NCI-H146 (cell line): Measurements from ENCODE around the gene STAC2.
"Not testable (repeated sequence)": the region's sequence is repeated elsewhere in the genome, so short reads cannot be mapped to it uniquely, and the experiment has no call there.

Experiments
- DNase-seq: peaks from one replicate; lab custom pipeline; 2025; lab: John Stamatoyannopoulos, UW

Gene STAC2

GRCh38 chr17:39186481-39187002 lies 39.2 kb downstream of the STAC2 start:
- DNase-seq: no peak

- DNase-seq: no peak
Observed at GRCh38 chr17:39183720-39184119, 42.0 kb downstream of the STAC2 start.

GRCh38 chr17:39183045-39183444 lies 42.7 kb downstream of the STAC2 start:
- no peak for DNase-seq

- DNase-seq: no peak
Observed at GRCh38 chr17:39181303-39181702, 44.4 kb downstream of the STAC2 start.

GRCh38 chr17:39178536-39178935 lies 47.2 kb downstream of the STAC2 start:
- no peak for DNase-seq

- DNase-seq: no peak
Observed at GRCh38 chr17:39177256-39177655, 48.5 kb downstream of the STAC2 start.

- DNase-seq: no peak
Observed at GRCh38 chr17:39175695-39176093, 50.1 kb downstream of the STAC2 start.

- peak; percentile 54 for DNase-seq
Observed at GRCh38 chr17:39174920-39175694, 50.6 kb downstream of the STAC2 start.

GRCh38 chr17:39173526-39174274 lies 52.0 kb downstream of the STAC2 start:
- DNase-seq: no peak

GRCh38 chr17:39173080-39173479 lies 52.7 kb downstream of the STAC2 start:
- no peak for DNase-seq

GRCh38 chr17:39171933-39172332 lies 53.8 kb downstream of the STAC2 start:
- DNase-seq: no peak

GRCh38 chr17:39170558-39170957 lies 55.2 kb downstream of the STAC2 start:
- DNase-seq: no peak

GRCh38 chr17:39170109-39170508 lies 55.6 kb downstream of the STAC2 start:
- DNase-seq: no peak

GRCh38 chr17:39169518-39169917 lies 56.2 kb downstream of the STAC2 start:
- no peak for DNase-seq

- DNase-seq: no peak
Observed at GRCh38 chr17:39169101-39169500, 56.6 kb downstream of the STAC2 start.

GRCh38 chr17:39168503-39168902 lies 57.2 kb downstream of the STAC2 start:
- not testable (repeated sequence) for DNase-seq

GRCh38 chr17:39167476-39167875 lies 58.3 kb downstream of the STAC2 start:
- no peak for DNase-seq

GRCh38 chr17:39166437-39167335 lies 59.1 kb downstream of the STAC2 start:
- DNase-seq: peak; percentile 16

- DNase-seq: no peak
Observed at GRCh38 chr17:39165841-39166349, 59.9 kb downstream of the STAC2 start, which contains the start of gene ARL5C. Gene ARL5C (minus strand): TSS chr17:39166161. CDS start chr17:39165760, 401 bp downstream.

- no peak for DNase-seq
Observed at GRCh38 chr17:39165178-39165840, 60.4 kb downstream of the STAC2 start.

GRCh38 chr17:39164675-39165143 lies 61.0 kb downstream of the STAC2 start:
- peak; percentile 35 for DNase-seq
